ENCODE data around the gene KAZN.
"Not testable (repeated sequence)": the region's sequence is repeated elsewhere in the genome, so short reads cannot be mapped to it uniquely, and the experiment has no call there.

Gene KAZN

GRCh38 chr1:15130607-15131006, 532.1 kb downstream of the KAZN start:
- Histone ChIP-seq H2AK5ac (ENCODE audit: low read length) (no peak overlapping the region), H3K27me3 (ENCODE audit: insufficient read depth, low read length) (peaks cover 5% of the 10 kb centered on the region), H3K4me2 (ENCODE audit: low read length) (no peak overlapping the region), H4K8ac (ENCODE audit: low read depth, low read length) (no peak overlapping the region), H3K4ac (ENCODE audit: low read depth, low read length) (no peak overlapping the region), H3K18ac (ENCODE audit: low read length) (no peak overlapping the region), H3K9me3 (ENCODE audit: insufficient read depth, low read depth, low read length) (peaks cover 3% of the 10 kb centered on the region), H3K23ac (ENCODE audit: low read length) (no peak overlapping the region), H3K79me1 (ENCODE audit: low read length) (no peaks in the 10 kb centered on the region), H3K14ac (ENCODE audit: low read length) (no peak overlapping the region), H4K12ac (ENCODE audit: low read depth, low read length) (no peak overlapping the region), H3K27ac (ENCODE audit: low read depth, low read length) (no peak overlapping the region), H3K36me3 (ENCODE audit: control insufficient read depth in 1 of 2, insufficient read depth in 2 of 2, low read length in 2 of 2) (no peaks in the 10 kb centered on the region), H3K4me3 (ENCODE audit: low read depth, low read length) (no peak overlapping the region), H3K4me1 (ENCODE audit: control insufficient read depth in 1 of 2, insufficient read depth in 2 of 2, low read length in 2 of 2) (peaks cover 3 to 6% of the 10 kb centered on the region in 2 experiments), H2BK5ac (ENCODE audit: low read depth, low read length, poor library complexity) (no peak overlapping the region), H2BK120ac (ENCODE audit: insufficient read depth, low read length, poor library complexity) (no peak overlapping the region), H2AFZ (ENCODE audit: insufficient read depth, low read length, poor library complexity) (no peak overlapping the region), H3K9ac (ENCODE audit: low read length) (no peak overlapping the region), H3K79me2 (ENCODE audit: control insufficient read depth, insufficient read depth, low read length, poor library complexity) (no peaks in the 10 kb centered on the region), H4K91ac (ENCODE audit: low read depth, low read length) (no peak overlapping the region), H2BK12ac (ENCODE audit: low read length) (no peak overlapping the region)
- no CpG with 5 or more reads among the region's 3 CpGs for WGBS (ENCODE audit: extremely low coverage, insufficient coverage, insufficient read length)
- DNase-seq, result no peak

GRCh38 chr1:15132965-15133364, 534.5 kb downstream of the KAZN start:
- H3K27ac ChIP-seq (ENCODE audit: low read depth, low read length), result no peak overlapping the region
- H3K4me2 ChIP-seq (ENCODE audit: low read length), result no peak overlapping the region
- H3K9ac ChIP-seq (ENCODE audit: low read length), result no peak overlapping the region
- peaks cover 3% of the 10 kb centered on the region for H3K9me3 ChIP-seq (ENCODE audit: insufficient read depth, low read depth, low read length)
- no peak for DNase-seq
- no peak overlapping the region for H3K4me3 ChIP-seq (ENCODE audit: low read depth, low read length)
- peaks cover 5 to 8% of the 10 kb centered on the region in 2 experiments for H3K4me1 ChIP-seq (ENCODE audit: control insufficient read depth in 1 of 2, insufficient read depth in 2 of 2, low read length in 2 of 2)
- no peaks in the 10 kb centered on the region for H3K79me1 ChIP-seq (ENCODE audit: low read length)
- no peak overlapping the region for H3K4ac ChIP-seq (ENCODE audit: low read depth, low read length)
- no peaks in the 10 kb centered on the region for H3K36me3 ChIP-seq (ENCODE audit: control insufficient read depth in 1 of 2, insufficient read depth in 2 of 2, low read length in 2 of 2)
- H2BK120ac ChIP-seq (ENCODE audit: insufficient read depth, low read length, poor library complexity), result no peak overlapping the region
- H3K27me3 ChIP-seq (ENCODE audit: insufficient read depth, low read length), result peaks cover 5% of the 10 kb centered on the region
- H3K14ac ChIP-seq (ENCODE audit: low read length), result no peak overlapping the region
- H2BK5ac ChIP-seq (ENCODE audit: low read depth, low read length, poor library complexity), result no peak overlapping the region
- H4K91ac ChIP-seq (ENCODE audit: low read depth, low read length), result no peak overlapping the region
- no CpG with 5 or more reads among the region's 2 CpGs for WGBS (ENCODE audit: extremely low coverage, insufficient coverage, insufficient read length)
- no peak overlapping the region for H3K18ac ChIP-seq (ENCODE audit: low read length)
- H3K23ac ChIP-seq (ENCODE audit: low read length), result no peak overlapping the region
- H2AFZ ChIP-seq (ENCODE audit: insufficient read depth, low read length, poor library complexity), result no peak overlapping the region
- H4K12ac ChIP-seq (ENCODE audit: low read depth, low read length), result no peak overlapping the region
- H2BK12ac ChIP-seq (ENCODE audit: low read length), result no peak overlapping the region
- H4K8ac ChIP-seq (ENCODE audit: low read depth, low read length), result no peak overlapping the region
- H3K79me2 ChIP-seq (ENCODE audit: control insufficient read depth, insufficient read depth, low read length, poor library complexity), result no peaks in the 10 kb centered on the region
- no peak overlapping the region for H2AK5ac ChIP-seq (ENCODE audit: low read length)

GRCh38 chr1:15134285-15134684, 535.8 kb downstream of the KAZN start:
- H3K27me3 ChIP-seq (ENCODE audit: insufficient read depth, low read length), result peaks cover 5% of the 10 kb centered on the region
- no peaks in the 10 kb centered on the region for H3K79me2 ChIP-seq (ENCODE audit: control insufficient read depth, insufficient read depth, low read length, poor library complexity)
- H3K23ac ChIP-seq (ENCODE audit: low read length), result no peak overlapping the region
- no peak overlapping the region for H2BK12ac ChIP-seq (ENCODE audit: low read length)
- H3K4me1 ChIP-seq (ENCODE audit: control insufficient read depth in 1 of 2, insufficient read depth in 2 of 2, low read length in 2 of 2), result peaks cover 5% of the 10 kb centered on the region in 2 experiments
- H4K91ac ChIP-seq (ENCODE audit: low read depth, low read length), result no peak overlapping the region
- no peak for DNase-seq
- H3K14ac ChIP-seq (ENCODE audit: low read length), result no peak overlapping the region
- H4K12ac ChIP-seq (ENCODE audit: low read depth, low read length), result no peak overlapping the region
- no peak overlapping the region for H3K18ac ChIP-seq (ENCODE audit: low read length)
- H2AFZ ChIP-seq (ENCODE audit: insufficient read depth, low read length, poor library complexity), result no peak overlapping the region
- no peak overlapping the region for H2BK5ac ChIP-seq (ENCODE audit: low read depth, low read length, poor library complexity)
- H3K27ac ChIP-seq (ENCODE audit: low read depth, low read length), result no peak overlapping the region
- no peaks in the 10 kb centered on the region for H3K36me3 ChIP-seq (ENCODE audit: control insufficient read depth in 1 of 2, insufficient read depth in 2 of 2, low read length in 2 of 2)
- H3K9me3 ChIP-seq (ENCODE audit: insufficient read depth, low read depth, low read length), result peaks cover 3% of the 10 kb centered on the region
- no peak overlapping the region for H4K8ac ChIP-seq (ENCODE audit: low read depth, low read length)
- no peak overlapping the region for H2AK5ac ChIP-seq (ENCODE audit: low read length)
- no peak overlapping the region for H3K4ac ChIP-seq (ENCODE audit: low read depth, low read length)
- H3K79me1 ChIP-seq (ENCODE audit: low read length), result no peaks in the 10 kb centered on the region
- no peak overlapping the region for H3K9ac ChIP-seq (ENCODE audit: low read length)
- WGBS (ENCODE audit: extremely low coverage, insufficient coverage, insufficient read length), result no CpG with 5 or more reads among the region's 2 CpGs
- H3K4me2 ChIP-seq (ENCODE audit: low read length), result no peak overlapping the region
- no peak overlapping the region for H3K4me3 ChIP-seq (ENCODE audit: low read depth, low read length)
- H2BK120ac ChIP-seq (ENCODE audit: insufficient read depth, low read length, poor library complexity), result no peak overlapping the region

- not testable (repeated sequence) for H3K36me3 ChIP-seq (ENCODE audit: control insufficient read depth in 1 of 2, insufficient read depth in 2 of 2, low read length in 2 of 2); H3K4ac ChIP-seq (ENCODE audit: low read depth, low read length); H3K4me3 ChIP-seq (ENCODE audit: low read depth, low read length); H3K23ac ChIP-seq (ENCODE audit: low read length); H2BK120ac ChIP-seq (ENCODE audit: insufficient read depth, low read length, poor library complexity); H3K27ac ChIP-seq (ENCODE audit: low read depth, low read length); H2BK12ac ChIP-seq (ENCODE audit: low read length); H4K91ac ChIP-seq (ENCODE audit: low read depth, low read length); H2AK5ac ChIP-seq (ENCODE audit: low read length); H3K9ac ChIP-seq (ENCODE audit: low read length); H4K8ac ChIP-seq (ENCODE audit: low read depth, low read length); H3K79me1 ChIP-seq (ENCODE audit: low read length); H4K12ac ChIP-seq (ENCODE audit: low read depth, low read length); H3K4me2 ChIP-seq (ENCODE audit: low read length); H3K14ac ChIP-seq (ENCODE audit: low read length); H2AFZ ChIP-seq (ENCODE audit: insufficient read depth, low read length, poor library complexity); H2BK5ac ChIP-seq (ENCODE audit: low read depth, low read length, poor library complexity); H3K9me3 ChIP-seq (ENCODE audit: insufficient read depth, low read depth, low read length); H3K79me2 ChIP-seq (ENCODE audit: control insufficient read depth, insufficient read depth, low read length, poor library complexity); H3K27me3 ChIP-seq (ENCODE audit: insufficient read depth, low read length); H3K18ac ChIP-seq (ENCODE audit: low read length)
- WGBS (ENCODE audit: extremely low coverage, insufficient coverage, insufficient read length), result no CpG with 5 or more reads among the region's 10 CpGs
- H3K4me1 ChIP-seq (ENCODE audit: control insufficient read depth in 1 of 2, insufficient read depth in 2 of 2, low read length in 2 of 2), result peaks cover 10 to 11% of the 10 kb centered on the region in 2 experiments
- DNase-seq, result peak in 1 of 2 donors; percentile 42
Observed at GRCh38 chr1:15135604-15136003, 537.1 kb downstream of the KAZN start.
